OCI-LY7 (cell line): ENCODE results near the gene NUP93.

Experiments used
- CTCF ChIP-seq: fragments of 200-600 bp; sonication (generic); conservative IDR thresholded peaks from 2 replicates; pipeline ENCODE4 v1.5.1; 2014; ENCODE audit warnings: mild to moderate bottlenecking, antibody characterized with exemption, low read length, moderate library complexity, mixed read lengths
- EZH2phosphoT487 ChIP-seq: fragments of 200-600 bp; sonication (generic); IDR thresholded peaks from 2 replicates; pipeline ENCODE4 v1.6.1; 2018; ENCODE audit warnings: low read depth, borderline replicate concordance, mild to moderate bottlenecking, mixed run types, antibody characterized with exemption, low read length, moderate library complexity, mixed read lengths

- TF ChIP-seq CTCF (no peak), EZH2phosphoT487 (no peak)
These were observed 141.3 kb downstream of the NUP93 start for GRCh38 chr16:56871172-56871593.
